GM15510 (cell line): ENCODE data around the gene ADAMTS1.

Experiments
- POLR2A ChIP-seq: IDR thresholded peaks from 3 replicates; pipeline ENCODE4 v1.6.1; 2011; ENCODE audit warnings: borderline replicate concordance; ENCODE audit not compliant: insufficient read length; ENCODE audit errors: extremely low read depth

The ADAMTS1 gene

GRCh38 chr21:26809745-26810144 is 35.5 kb downstream of the ADAMTS1 start:
- TF ChIP-seq POLR2A: no peak

- TF ChIP-seq POLR2A: no peak
Observed at GRCh38 chr21:26806801-26807295, 38.4 kb downstream of the ADAMTS1 start.

- TF ChIP-seq POLR2A: no peak
Observed at GRCh38 chr21:26804895-26805609, 40.2 kb downstream of the ADAMTS1 start.

GRCh38 chr21:26801498-26801897 is 43.7 kb downstream of the ADAMTS1 start:
- TF ChIP-seq POLR2A: no peak

- TF ChIP-seq POLR2A: no peak
Observed at GRCh38 chr21:26800970-26801431, 44.2 kb downstream of the ADAMTS1 start.

- no peak for TF ChIP-seq POLR2A
Observed at GRCh38 chr21:26800455-26800854, 44.8 kb downstream of the ADAMTS1 start.

GRCh38 chr21:26800001-26800400 is 45.2 kb downstream of the ADAMTS1 start:
- no peak for TF ChIP-seq POLR2A

- no peak for TF ChIP-seq POLR2A
Observed at GRCh38 chr21:26798856-26799751, 46.1 kb downstream of the ADAMTS1 start.

GRCh38 chr21:26797878-26798456 is 47.2 kb downstream of the ADAMTS1 start:
- no peak for TF ChIP-seq POLR2A

GRCh38 chr21:26795866-26796329 is 49.3 kb downstream of the ADAMTS1 start:
- no peak for TF ChIP-seq POLR2A

GRCh38 chr21:26795412-26795805 is 49.8 kb downstream of the ADAMTS1 start:
- TF ChIP-seq POLR2A: no peak

- TF ChIP-seq POLR2A: no peak
Observed at GRCh38 chr21:26794597-26795411, 50.4 kb downstream of the ADAMTS1 start.

- no peak for TF ChIP-seq POLR2A
Observed at GRCh38 chr21:26790296-26790695, 54.9 kb downstream of the ADAMTS1 start.

- no peak for TF ChIP-seq POLR2A
Observed at GRCh38 chr21:26788790-26789189, 56.4 kb downstream of the ADAMTS1 start.
